NCI-H2227 (cell line): ENCODE results near the gene SLC5A5.
A peak's percentile ranks its signal among the peaks of the same experiment; 100 is the strongest.

Experiments
- DNase-seq: peaks from one replicate; lab custom pipeline; 2025; ENCODE audit not compliant: unreplicated experiment; lab: John Stamatoyannopoulos, UW

The SLC5A5 gene

DNA sequence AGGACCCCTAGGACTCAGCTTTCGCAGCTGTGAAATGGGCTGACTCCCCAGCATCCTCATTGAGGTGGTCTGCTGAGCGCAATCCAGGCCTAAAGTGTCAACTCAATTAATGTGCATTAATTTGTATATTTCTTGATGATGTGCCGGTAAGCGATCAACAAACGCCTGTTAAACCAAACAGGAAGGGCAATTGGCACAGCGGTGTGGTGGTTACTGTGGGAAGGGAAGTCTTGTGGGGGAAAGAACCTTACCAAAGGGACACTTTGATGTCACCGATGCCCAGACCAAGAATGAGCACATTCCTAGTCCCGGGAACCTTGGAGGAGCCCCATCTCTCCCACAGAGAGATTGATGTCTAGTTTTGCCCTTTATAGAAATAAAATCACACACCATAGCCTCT is 25.6 kb upstream of the SLC5A5 start:
- no peak for DNase-seq

DNA sequence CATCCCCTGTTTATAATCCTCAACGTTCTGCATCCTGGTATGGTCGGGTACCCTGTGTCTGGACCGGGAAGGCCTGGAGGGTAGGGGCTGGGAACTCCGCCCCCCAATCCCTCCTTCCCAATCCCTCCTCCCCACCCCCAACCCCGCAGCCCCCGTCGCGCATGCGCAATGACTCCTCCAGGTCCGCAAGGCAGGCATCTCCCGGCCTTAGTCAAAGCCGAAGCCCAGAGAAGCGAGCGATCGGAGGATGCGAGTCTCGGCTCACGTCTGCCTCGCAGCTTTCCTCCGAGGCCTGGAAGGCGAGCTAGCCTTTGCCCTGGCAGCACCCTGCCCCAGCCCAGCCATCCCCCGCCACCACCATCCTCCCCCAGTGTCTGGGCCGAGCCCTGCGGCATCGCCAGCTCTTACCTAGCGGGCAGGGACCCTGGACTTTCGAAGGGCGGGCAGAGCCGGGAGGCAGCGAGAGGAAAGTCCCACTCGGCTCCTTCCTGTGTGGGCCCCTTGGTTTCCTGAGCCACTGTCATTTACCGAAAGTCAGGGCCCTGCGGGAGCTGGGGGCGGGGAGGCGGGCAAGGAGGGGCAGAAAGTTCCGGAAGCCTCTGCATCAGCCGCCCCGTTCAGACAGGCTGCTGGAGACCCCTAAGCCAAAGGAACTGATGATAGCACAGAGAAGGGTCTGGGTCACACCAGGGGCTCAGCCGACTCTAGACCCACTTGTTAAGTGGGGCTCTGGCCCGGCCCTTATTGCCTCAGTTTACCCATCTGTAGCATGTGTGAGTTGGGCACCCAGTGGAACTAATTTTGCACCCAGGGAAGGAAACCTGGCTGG is 24.0 kb upstream of the SLC5A5 start, which contains the start of gene JAK3:
Gene JAK3 (minus strand): TSS at position 445 of the 829 bp plus-strand sequence. CDS start 3,565 bp downstream, outside the sequence.
- peak; percentile 85 for DNase-seq

DNA sequence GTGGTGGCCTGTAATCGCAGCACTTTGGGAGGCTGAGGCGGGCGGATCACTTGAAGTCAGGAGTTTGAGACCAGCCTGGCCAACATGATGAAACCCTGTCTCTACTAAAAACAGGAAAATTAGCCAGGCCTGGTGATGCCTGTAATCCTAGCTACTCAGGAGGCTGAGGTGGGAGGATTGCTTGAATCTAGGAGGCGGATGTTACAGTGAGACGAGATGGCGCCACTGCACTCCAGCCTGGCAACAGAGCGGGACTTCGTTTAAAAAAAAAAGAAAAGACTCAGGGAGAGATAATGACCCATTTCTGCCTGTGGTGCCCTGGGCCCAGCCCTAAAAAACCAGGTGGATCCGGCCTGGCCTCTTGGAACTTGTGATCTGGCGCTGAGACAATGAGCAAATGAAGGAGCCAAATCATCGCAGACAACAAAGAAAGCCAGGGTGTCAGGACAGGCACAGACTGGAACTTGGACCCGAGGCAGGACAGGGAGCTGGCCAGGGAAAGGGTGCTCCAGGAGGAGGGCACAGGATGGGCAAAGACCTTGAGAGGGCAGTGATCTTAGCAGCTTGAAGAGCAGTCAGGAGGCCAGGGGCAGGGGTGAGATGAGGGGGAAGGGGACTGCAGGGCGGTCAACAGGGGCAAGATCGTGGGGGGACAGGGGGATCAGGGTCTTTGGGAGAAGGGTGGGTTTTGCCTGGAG is 23.0 kb upstream of the SLC5A5 start:
- DNase-seq: peak; percentile 29

DNA sequence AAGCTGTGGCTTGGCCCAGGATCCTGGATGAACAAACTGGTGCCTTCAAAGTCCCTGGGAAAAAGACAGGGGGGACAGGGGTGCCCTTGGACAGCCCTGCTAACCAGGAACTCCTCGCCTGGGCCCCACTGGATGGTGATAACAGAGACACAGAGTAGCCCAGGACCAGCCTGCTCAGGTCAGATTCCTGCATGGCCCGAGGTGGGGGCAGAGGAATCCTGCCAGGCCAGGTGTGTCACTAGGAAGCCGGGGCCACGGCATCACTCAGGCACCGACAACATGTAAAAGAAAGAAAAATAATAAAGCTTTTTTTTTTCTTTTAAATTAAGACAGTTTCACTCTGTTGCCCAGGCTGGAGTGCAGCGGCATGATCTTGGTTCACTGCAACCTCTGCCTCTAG is 17.7 kb upstream of the SLC5A5 start:
- no peak for DNase-seq

DNA sequence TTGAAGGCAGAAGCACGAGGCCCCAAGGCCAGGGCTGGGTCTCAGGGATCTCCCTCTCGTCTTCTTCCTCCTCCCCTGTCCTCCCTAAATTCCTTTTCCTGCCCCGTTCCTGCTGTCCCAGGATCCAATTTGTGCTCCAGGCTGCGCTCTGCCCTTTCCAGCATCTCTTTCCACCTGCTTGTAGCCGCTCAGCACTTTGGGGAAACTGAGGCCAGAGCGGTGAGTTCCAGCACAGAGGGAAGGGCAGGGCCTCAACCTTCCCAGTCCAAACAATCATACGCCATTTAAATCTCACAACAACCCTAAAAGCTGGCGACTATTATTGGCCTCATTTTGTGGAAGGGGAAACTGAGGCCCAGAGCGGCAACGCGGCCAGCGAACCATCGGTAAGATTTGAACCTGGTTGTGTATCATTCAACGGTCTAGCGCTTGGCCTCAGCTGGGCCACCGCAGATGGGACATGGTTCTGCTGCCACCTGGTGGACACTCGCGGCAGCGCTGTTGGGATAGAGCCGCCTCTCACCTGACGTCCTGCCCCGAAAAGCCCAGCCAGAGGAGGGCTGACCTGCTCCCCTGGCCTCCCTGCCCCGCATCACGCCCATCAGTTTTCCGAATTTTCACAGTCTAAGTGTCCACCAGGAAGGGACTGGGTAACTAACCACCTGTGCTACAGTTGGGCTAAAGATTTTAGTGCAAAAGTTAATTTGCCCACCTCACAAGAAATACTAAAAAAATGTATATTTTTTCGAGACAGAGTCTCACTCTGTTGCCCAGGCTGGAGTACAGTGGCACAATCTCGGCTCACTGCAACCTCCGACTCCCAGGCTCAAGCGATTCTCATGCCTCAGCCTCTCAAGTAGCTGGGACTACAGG is 16.2 kb upstream of the SLC5A5 start:
- peak; percentile 72 for DNase-seq

DNA sequence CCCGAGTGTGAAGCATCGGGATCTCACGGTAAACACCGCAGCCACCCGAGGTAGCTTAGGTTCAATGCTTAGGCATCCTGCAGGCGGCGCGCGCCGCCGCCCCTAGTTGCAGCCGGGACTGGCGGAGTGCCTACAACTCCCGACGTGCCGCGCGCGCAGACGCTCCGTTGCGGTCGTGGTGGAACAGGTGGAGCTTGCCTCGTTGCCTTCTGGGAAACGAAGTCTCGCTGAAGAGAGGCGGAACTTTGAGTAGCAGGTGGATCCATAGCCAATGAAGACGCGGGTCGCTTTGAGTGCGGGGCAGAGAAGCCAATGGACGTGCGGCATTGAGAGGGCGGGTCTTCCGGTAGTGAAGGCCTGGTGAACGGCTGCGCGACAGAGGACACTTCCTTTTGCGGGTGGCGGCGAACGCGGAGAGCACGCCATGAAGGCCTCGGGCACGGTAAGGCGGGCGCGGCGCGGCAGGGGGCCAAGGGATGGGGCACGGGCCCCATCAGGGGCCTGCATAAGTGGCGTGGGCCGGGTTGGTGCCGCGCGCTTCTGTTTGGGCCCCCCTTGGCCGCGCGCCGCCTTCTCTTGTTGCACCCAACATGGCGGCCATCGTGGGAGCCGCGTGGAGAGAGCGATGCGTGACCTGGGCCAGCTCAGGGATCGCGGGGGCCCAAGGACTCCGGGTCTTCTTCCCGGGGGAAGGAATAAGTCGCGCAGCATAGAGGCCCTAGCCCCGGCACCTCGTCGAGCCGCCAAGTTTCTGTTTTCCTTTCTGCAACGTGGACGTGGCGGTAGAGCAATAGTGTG is 12.0 kb upstream of the SLC5A5 start, which contains the start of gene RPL18A:
Gene RPL18A (plus strand): TSS at position 378 of the 798 bp plus-strand sequence. CDS start 47 bp downstream, at position 425.
- DNase-seq: peak; percentile 98

DNA sequence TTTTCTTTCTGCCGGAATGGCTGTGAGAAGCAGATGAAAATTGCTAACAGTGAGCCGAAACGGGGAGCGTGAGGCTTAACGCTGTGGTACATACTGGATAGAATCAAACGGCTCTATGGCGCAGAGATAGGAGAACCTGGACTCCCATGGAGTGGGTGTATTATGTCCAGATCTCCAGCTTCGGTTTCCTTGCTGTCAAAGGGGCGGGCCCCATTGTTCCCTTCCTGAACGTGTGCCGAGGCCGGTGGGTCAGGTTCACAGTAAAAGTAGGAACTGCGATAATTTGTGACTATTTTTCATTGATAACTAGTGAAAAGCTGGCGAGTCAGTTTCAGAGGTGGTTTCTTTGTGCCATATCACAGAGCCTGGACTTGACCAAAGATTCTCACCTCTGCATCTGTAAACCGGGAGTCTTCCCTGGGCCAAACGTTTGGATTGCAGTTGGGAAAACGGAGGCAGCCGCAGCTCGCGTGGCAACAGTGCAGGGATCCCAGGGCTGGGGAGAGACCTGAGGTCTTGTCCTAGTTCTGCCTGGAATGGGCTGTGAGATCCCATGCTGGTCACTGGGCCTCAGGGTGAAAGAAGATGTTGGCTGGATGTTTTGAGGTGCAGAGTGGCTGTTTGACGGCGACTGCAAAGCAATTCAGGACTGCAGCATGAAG is 11.3 kb upstream of the SLC5A5 start:
- no peak for DNase-seq

DNA sequence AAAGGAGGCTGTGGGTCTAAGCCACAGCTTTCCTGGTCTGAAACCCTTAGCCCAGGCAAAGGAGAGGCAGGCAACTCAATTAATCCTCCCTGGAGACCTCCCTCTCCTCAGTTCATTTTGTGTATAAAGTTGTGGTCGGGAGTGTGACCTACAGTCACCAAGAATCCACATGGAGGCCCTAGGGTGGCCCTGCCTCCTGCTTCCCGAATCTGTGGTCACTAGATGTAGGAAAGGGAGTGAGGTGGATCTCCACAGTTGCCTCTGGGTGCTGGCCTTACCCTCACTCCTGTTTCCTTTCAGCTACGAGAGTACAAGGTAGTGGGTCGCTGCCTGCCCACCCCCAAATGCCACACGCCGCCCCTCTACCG is 10.8 kb upstream of the SLC5A5 start:
- DNase-seq: no peak

DNA sequence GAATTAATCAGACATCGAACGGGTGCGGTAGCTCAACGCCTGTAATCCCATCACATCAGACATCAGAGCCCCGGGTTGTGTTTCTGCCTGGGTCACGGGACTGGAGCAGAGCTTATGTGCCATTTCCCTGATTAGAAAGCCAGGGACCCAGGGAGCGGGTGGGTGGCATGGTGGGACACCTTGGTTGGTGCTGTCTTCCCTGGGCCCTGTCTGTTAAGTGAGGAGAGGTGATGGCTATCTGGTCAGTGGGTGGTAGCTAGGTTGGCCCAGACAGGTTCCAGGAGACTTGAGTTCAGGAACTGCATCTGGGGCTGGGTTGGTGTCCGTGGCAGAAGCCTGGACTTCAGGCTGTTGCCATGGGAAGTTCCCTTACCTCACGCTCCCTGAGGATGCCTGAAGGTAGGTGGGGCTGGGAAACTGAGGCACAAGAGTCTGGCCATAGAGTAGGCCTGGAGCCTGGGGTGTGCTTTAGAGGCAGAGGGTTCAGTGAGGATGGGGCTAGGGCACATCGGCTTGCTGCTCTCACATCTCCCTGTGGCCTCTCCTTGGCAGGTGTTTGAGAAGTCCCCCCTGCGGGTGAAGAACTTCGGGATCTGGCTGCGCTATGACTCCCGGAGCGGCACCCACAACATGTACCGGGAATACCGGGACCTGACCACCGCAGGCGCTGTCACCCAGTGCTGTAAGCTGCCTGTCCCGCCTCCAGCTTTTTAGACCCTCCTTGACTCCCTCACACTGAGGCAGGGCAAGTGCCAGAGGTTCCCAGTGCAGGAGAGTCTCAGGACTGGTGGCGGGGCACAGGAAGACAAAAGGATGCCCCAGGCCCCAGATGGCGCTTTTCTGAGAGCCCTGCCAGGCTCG is 10.0 kb upstream of the SLC5A5 start:
- DNase-seq: no peak

DNA sequence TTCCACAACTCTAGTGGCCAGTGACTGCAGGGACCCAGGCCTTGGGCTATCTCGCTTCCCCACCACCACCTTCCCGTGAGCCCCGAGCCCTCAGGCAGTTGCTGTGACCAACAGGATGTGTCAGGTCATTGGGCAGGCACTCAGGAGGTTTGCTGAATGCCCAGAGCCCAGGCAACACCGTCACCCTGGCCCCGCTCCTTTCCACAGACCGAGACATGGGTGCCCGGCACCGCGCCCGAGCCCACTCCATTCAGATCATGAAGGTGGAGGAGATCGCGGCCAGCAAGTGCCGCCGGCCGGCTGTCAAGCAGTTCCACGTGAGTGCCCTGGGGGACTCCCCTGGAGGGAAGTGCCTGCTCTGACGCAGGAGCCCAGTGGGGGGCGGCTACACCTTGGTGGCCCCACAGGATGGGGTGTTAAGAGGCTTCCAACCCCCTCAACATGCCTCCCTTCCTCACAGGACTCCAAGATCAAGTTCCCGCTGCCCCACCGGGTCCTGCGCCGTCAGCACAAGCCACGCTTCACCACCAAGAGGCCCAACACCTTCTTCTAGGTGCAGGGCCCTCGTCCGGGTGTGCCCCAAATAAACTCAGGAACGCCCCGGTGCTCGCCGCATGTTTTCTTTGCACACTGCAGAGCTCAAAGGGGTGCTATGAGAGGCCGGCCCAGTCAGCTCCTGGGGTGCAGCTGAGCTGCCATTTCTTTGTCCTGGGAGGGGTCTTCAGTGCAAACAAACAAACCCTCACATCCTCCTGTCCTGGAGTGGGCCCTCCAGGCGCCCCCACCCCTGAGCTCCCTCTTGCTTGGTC is 8.8 kb upstream of the SLC5A5 start:
- no peak for DNase-seq

DNA sequence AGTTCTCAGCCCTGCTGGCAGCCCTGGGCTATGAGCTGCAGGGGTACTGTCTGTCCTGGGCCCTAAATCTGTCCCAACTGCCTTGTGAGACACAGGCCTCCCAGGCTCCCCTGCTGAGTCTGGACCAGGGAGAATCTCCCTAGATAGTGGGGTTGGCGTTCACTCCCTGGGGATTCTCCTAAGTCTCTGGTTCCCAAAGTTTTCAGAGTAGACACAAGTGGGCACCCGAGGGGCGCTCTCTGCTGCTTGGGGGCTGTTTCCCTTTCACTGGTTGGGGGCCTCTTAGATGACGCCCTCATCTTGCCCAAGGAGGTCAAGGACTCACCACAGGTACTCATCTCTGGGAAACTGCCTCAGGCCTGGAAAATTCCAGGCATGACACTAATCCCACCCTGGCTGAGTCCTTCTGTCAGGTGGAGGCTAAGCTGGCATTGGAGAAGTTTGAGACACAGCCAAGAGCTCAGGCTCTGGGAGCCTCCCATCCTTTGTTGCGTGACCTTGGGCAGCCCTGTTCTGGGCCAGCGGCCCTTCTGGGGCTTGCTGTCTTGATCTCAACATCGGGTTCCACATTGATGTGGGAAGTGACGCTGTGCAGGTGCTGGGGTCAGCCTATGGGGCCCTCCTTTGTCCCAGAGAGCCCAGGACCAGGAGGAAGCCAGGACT is 8.1 kb upstream of the SLC5A5 start:
- no peak for DNase-seq

DNA sequence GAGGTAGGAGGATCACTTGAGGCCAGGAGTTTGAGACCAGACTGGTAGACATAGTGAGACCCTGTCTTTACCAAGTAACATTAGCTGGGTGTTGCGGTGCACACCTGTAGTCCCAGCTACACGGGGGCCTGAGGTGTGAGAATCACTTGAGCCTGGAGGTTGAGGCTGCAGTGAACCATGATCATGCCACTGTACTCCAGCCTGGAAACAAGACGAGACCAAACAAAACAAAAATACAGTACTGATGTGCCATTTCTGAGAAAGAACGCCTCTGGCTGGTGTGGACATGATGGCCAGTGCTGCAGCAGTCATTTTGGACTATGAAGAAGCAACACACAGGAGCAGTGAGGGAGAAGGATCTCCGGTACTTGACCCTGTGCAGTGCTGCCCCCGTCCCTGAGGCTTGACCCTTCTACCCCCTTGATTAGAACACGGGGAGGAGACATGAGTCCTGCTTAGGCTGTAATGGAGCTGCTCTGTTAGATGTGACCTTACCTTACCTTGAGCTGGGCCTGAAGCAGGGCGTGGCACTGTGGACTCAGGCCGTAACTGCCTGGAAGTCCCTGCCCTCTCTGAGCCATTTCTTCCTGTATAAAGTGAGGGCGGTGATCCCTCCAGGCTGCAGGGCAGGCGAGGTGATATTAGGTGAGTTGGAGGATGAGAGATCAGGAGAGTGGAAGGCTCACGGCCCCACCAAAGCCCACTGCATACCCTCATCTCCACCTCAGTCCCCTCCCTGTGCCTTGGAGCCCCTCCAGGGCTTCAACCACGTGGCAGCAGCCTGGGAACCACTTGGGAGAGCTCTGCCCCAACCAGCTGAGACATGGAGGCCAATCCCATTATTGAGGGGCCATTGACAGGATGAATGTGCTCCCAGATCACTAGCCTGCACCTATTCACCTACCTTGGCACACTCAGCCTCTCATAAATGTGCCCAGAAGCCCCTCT is 6.1 kb upstream of the SLC5A5 start:
- no peak for DNase-seq

DNA sequence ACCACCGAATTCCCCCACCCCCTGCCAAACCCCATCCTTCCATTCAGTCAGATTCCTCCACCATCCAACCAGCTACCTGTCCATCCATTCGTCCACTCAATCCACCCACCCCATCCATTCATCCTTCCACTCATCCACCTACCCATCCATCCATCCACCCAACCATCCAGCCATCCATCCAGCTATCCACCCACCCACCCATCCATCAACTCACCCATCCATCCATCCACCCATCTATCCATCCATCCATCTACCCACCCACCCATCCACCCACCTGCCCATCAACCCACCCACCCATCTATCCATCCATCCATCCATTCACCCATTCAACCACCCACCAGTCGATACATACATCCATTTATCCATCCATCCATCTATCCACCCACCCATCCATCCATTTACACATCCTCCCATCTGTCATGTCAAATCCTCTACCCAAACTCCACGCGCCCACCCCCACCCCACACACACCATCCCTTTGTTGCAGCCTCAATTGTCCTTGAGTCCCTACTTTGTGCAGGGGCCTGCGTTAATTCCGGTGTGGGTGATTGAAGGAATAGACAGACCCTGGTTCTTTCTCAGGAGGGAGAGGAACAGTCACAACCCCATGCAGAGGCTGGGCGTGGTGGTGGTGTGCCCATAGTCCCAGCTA is 5.3 kb upstream of the SLC5A5 start:
- no peak for DNase-seq

DNA sequence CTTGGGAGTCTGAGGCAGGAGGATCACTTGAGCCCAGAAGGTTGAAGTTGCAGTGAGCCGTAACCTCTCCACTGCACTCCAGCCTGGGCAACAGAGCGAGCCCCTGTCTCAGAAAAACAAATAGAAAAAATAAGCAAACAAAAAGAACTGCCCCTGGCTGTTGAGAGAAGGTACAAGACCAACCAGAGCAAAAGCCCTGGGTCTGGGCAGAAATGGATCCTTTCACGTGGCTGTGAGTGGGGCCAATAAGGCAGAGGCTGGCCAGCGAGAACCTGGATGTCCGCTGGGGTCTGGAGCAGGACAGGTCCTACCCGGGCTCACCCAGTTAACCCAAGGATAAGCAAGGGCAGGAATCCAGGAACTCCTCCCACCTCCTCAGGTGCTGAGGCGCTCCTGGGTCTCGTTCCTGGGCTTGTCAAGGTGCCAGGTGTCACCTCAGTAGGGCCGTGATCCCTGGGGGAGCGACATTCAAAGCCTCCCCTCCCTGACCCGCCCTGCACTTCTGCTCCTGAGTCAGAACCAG is 4.7 kb upstream of the SLC5A5 start:
- no peak for DNase-seq

DNA sequence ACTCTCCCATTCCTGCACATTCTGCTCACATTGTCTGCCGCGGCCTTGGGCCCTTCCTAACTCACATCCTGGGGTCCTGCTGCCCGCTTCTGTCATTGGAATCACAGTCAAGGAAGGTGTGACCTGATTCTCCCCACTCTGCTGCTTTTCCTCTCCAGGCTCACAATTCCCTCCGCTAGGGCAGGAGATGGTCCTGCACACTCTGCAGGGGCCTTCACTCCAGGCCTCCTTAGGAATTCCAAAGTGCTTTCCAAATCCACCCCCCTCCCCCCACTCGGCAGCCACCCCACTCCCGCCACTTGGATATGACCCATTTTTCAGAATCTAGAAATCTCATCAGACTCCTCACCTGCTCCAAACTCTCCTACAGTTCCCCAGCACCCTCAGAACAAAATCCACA is 3.1 kb upstream of the SLC5A5 start:
- no peak for DNase-seq

DNA sequence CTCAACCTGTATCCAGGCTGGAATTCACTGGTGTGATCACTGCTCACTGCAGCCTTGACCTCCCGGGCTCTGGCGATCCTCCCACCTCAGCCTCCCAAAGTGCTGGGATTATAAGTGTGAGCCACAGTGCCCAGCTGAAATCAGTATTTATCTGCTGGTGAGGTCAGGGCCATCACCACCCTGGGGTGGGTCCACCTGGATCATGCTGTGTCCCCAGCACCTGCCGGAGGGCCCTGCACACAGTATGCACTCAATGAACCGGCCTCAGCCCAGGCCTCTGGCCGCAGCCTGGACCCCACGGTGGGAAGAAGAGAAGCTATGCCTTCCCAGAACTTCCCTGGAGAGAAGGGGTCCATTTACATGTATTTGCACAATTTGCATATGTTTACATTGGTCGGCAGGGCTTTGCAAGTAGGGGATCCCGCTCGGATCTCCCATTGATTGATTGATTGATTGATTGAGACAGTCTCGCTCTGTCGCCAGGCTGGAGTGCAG is 2.6 kb upstream of the SLC5A5 start:
- DNase-seq: no peak
